C4-2B (cell line): ENCODE data around the gene SMARCD2.
"Not testable (repeated sequence)": the region's sequence is repeated elsewhere in the genome, so short reads cannot be mapped to it uniquely, and the experiment has no call there.

Experiments used
- H3K27ac ChIP-seq: fragments of 450-650 bp; 2 replicates; pipeline ENCODE4 v1.5.1; 2017
- ZFX ChIP-seq: fragments of 450-650 bp; IDR thresholded peaks from 2 replicates; pipeline ENCODE4 v1.6.1; 2017
- TF ChIP-seq, protein P1 (sequence below): fragments of 450-650 bp; conservative IDR thresholded peaks from 2 replicates; pipeline ENCODE4 v1.5.1; 2017; ENCODE audit warnings: mild to moderate bottlenecking

The SMARCD2 gene

DNA sequence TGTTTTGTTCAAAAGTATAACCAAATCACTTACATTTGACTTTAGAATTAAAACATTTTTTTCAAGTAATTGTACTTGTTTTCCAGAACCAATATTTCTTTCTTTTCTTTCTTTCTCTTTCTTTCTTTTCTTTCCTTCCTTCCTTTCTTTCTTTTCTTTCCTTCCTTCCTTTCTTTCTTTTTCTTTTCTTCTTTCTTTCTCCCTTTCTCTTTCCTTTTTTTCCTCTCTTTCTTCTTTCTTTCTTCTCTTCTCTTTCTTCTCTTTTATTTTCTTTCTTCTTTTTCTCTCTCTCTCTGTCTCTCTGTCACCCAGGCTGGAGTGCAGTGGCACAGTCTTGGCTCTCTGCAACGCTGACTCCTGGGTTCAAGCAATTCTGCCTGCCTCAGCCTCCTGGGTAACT, 41.7 kb downstream of the SMARCD2 start:
- TF ChIP-seq ZFX = no peak
- TF ChIP-seq, protein P1, sequence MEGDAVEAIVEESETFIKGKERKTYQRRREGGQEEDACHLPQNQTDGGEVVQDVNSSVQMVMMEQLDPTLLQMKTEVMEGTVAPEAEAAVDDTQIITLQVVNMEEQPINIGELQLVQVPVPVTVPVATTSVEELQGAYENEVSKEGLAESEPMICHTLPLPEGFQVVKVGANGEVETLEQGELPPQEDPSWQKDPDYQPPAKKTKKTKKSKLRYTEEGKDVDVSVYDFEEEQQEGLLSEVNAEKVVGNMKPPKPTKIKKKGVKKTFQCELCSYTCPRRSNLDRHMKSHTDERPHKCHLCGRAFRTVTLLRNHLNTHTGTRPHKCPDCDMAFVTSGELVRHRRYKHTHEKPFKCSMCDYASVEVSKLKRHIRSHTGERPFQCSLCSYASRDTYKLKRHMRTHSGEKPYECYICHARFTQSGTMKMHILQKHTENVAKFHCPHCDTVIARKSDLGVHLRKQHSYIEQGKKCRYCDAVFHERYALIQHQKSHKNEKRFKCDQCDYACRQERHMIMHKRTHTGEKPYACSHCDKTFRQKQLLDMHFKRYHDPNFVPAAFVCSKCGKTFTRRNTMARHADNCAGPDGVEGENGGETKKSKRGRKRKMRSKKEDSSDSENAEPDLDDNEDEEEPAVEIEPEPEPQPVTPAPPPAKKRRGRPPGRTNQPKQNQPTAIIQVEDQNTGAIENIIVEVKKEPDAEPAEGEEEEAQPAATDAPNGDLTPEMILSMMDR = no peak
- no peak overlapping the region for H3K27ac ChIP-seq

DNA sequence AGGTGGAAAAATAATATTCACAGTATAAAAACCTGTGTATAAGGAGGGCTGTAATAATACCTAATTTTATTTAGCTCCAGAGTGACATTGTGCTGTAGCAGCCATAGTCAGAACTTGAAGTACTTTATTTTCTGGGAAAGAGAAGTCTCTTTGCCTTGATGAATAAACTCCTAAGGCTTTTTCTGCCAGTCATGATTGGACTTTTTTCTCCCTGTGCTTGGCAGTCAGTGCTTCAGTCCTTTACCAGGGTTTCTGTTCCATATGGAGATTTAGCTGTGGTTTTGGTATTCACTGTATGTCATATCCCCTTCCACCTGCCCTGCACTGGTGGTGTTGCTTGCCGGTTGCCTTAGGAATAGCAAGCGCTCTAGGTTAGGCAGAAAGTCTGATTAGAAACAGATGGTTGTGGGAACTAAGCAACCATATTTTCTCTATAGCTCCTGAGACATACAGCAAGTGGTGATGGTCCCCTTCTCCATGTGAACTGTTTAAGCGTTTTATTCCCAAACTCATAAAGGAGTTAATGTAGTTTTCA, 43.8 kb downstream of the SMARCD2 start:
- H3K27ac ChIP-seq = no peak overlapping the region
- TF ChIP-seq ZFX = no peak
- TF ChIP-seq, protein P1 = no peak

DNA sequence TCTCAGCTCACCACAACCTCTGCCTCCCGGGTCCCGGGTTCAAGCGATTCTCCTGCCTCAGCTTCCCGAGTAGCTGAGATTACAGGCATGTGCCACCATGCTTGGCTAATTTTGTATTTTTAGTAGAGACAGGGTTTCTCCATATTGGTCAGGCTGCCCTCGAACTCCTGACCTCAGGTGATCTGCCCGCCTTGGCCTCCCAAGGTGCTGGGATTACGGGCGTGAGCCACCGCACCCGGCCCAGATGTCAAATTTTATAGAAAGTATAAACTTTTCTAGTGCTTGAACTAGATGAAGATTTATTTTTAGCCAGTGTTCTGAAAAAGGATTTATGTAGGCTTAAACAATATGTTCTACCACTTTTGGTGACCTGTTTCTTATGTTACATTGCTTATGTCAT, 46.1 kb downstream of the SMARCD2 start:
- not testable (repeated sequence) for H3K27ac ChIP-seq

DNA sequence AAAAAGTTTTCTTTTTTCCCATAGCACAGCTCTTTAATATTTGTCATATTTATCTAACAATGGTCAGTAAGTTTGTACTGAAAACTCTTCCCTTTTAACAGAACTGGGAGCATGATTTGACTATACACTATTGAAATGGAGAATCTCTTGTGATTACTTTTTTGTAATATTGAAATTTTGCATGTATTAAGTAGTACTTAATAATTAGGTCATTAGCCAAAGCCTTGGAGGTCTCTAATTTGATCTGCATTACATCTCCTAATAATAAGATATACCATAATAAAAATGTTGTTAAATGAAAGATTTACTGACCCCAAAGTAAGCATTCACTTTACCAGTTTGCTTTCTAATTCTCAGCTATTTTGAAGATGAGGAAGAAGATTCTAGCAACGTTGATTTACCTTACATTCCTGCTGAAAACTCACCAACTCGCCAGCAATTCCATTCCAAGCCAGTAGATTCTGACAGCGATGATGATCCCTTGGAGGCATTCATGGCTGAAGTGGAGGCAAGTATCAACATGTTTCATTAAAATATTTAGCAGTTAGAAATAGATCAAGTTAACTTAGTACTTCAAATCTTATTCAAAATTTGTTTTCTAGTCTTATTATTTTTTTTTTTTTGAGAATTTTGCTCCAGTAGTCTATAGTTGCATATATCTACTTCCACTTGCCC, 50.3 kb downstream of the SMARCD2 start:
- H3K27ac ChIP-seq = no peak overlapping the region
- TF ChIP-seq, protein P1 = no peak
- TF ChIP-seq ZFX = no peak

DNA sequence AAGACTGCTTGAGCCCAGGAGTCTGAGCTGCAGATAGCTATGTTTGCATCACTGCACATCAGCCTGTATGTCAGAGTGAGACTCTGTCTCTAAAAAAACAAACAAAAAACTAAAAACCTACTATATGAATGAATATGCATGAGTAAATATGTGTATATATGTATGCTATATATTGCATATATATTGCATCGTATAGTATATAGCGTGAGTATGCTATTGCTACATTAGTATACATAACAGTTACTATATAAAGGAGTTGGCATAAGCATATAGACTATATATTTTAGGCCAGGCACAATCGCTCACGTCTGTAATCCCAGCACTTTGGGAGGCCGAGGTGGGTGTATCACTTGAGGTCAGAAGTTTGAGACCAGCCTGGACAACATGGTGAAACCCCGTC, 52.4 kb downstream of the SMARCD2 start:
- no peak overlapping the region for H3K27ac ChIP-seq
- TF ChIP-seq ZFX = no peak
- TF ChIP-seq, protein P1 = no peak

DNA sequence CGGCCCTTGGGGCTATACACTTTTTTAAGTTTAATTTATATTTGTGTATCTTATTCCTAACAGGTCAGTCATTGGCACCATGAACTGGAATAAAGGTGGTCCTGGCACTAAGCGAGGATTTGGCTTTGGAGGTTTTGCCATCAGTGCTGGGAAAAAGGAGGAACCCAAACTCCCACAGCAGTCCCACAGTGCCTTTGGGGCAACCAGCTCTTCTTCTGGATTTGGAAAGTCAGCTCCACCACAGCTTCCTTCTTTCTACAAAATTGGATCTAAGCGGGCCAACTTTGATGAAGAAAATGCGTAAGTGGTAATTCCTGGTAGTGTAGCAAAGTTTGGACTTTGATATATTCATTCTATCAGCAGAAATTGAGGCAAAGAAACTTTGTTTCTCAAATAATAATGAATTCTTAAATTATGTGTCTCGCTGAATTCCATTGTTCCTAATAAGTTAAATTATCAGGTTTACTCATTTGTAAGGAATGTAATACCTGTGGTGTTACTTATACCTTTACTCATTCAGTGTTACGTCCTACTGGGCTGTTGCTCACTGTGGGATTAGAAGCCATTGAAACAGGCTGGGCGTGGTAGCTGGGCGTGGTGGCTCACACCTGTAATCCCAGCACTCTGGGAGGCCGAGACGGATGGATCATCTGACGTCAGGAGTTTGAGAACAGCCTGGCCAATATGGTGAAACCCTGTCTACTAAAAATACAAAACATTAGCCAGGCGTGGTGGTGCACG, 55.3 kb downstream of the SMARCD2 start:
- H3K27ac ChIP-seq = no peak overlapping the region
- TF ChIP-seq, protein P1 = no peak
- no peak for TF ChIP-seq ZFX

DNA sequence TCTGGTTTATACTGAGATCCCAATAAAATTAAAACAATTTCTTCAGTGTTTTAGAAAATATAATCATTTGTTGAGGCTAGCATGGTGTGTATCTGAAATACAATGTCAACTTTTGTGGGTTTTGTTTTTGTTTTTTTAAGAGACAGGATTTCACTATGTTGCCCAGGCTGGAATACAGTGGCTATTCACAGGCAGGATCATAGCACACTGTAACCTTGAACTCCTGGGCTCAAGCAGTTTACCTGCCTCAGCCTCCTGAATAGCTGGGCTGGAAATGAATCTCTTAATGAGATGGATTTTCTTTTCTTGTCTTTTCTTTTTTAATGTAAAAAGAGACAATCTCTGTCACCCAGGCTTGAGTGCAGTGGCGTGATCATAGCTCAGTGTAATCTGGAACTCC, 56.4 kb downstream of the SMARCD2 start:
- no peak for TF ChIP-seq ZFX
- TF ChIP-seq, protein P1 = no peak
- no peak overlapping the region for H3K27ac ChIP-seq
